Measurements from ENCODE around the gene MERTK.
"Not testable (repeated sequence)": the region's sequence is repeated elsewhere in the genome, so short reads cannot be mapped to it uniquely, and the experiment has no call there.

Gene MERTK

DNA sequence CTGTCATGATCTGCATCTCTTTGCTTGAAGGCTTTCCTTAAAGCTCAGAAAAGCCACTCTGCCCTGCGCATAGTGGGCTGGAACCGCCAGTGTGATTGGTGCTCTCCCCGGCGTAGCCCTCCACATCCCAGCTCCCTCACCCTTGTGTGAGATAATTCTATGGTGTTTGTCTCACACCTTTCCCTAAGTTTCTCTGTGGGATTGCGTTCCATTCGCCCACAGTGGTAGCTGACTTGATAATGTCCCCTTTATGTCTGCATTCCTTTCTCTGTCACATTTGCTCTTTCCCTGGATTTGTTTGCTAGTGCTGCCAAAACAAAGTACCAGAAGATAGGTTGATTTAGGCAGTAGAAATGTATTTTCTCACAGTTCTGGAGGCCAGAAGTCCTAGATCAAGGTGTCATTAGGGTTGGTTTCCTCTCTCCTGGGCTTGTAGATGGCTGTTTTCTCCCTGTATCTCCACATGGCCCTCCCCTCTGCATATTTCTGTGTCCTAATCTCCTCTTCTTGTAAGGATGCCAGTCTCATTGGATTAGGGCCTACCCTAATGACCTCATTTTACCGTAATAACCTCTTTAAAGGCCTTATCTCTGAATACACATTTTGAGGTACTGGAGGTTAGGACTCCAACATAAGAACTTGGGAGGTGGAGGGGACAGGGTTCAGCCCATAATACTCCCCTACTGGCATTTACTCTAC is 149.3 kb downstream of the MERTK start:
- no peak for DNase-seq (ENCODE audit: low read depth)

DNA sequence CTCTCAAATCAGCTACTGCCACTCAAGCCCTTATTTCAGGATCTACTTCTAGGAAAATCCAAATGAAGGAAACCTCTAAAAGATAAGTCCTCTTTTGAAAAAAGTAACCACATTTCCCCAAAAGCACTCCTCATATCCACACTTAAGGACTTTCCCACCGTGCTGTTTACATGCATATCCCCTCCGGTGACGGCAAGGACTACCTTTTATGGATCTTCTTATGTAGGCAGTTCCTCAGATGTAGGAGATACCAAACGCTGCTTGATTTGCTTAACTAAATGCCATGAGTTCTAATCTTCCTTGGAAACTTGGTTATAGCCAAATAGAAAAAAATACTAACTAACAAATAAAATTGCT is 149.8 kb downstream of the MERTK start:
- no peak for DNase-seq (ENCODE audit: low read depth)

- DNase-seq (ENCODE audit: low read depth) = no peak
Measured at GRCh38 chr2:112048887-112049286, 150.5 kb downstream of the MERTK start.

DNA sequence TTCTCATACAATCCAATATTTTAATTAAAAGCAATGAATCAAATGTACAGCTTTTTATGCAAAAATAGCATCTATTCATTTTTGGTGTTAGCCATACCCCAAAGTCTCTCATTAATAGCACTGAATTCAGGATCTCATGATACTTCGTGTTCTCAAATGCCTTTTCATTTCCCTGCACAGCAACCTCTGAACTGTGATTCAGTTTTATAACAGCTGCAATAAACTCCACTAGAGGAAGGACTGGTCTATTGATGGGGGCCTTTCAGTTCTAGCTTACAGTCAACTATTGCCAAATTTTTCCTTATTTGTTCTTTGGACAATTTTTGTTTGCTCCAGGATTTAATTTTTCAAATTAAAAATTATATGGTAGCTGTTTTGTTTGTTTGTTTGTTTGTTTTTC is 151.9 kb downstream of the MERTK start:
- DNase-seq (ENCODE audit: low read depth) = no peak

DNA sequence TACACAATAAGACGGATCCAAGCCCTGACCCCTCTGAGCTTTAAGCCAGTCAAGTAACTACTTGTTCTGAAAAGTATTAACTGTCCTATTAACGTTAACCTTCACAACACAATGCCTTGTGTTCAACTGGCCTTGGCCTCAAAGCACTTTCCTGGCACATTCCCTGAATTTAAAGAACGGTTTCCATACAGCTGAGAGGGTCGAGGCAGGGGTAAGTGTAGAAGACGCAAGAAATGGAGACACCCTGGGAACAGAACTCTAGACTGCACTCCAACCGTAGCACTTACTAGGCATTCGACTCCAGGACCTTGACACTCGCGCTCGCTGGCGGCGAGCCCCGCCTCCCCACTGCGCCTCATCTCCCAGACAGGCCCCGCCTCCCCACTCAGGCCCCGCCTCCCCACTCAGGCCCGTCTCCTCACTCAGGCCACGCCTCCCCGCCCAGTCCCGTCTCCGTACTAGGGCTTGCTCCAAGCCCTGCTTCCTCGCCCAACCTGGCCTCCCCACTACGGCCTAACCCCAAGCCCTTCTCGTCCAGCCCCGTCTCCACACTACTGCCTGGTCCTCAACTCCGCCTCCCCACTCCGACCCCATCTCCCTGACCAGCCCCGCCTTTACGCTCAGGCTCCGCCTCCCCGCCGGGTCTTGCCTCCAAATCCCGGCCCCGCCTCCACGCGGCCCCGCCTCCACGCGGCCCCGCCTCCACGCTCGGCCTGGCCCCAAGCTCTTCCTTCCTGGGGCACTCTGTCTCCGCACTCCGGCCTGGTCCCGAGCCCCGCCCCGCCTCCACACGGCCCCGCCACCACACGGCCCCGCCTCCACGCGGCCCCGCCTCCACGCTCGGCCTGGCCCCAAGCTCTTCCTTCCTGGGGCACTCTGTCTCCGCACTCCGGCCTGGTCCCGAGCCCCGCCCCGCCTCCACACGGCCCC is 155.8 kb downstream of the MERTK start:
- peak; percentile 94 for DNase-seq (ENCODE audit: low read depth)

- peak; percentile 96 for DNase-seq (ENCODE audit: low read depth)
Measured at GRCh38 chr2:112054847-112055729, 156.7 kb downstream of the MERTK start, which contains the start of gene TMEM87B. TSS of gene TMEM87B (plus strand) at chr2:112055269. CDS start at chr2:112055592, 323 bp downstream.

DNA sequence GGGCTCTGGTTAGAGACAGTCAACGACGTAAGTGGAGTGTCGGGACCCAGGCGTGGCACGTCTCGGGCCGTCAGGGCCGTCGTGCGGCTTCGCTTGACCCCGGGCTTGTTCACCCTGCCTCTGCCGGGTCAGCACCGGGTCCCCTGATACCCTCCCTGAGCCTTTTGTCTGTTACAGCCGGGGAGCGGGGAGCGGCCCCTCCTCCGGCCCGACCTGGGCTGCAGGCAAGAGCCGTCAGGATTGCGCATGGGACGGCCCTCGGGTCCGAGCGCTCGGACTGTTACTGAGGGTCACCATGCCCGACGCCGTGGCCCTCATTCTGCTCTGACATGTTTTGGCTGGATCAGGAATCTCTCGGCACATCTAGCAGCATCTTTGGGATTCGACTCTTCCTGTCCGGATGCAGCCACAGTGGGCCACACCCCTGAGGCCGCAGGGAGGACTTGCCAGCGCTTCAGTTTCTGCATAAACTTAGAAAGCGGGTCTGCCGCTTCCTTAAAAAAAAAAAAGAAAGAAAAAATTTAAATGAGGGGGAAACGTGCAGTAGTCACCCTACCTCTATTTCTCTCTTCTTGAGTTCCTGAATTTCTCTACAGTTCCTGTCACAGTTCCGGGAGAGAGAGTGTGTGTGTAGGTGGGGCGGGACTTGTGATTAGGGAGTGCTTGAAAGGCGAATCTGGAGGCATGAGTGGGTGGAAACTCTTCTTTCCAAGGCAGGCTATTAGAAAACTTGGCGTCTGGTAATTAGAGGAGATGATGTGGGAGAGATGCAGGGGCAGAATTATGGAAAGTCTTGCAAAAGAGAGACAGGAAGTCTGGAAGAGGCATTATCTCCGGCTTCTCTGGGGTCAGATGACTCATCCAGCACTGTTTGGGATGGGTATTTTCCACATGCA is 157.6 kb downstream of the MERTK start:
- DNase-seq (ENCODE audit: low read depth) = peak; percentile 14

DNA sequence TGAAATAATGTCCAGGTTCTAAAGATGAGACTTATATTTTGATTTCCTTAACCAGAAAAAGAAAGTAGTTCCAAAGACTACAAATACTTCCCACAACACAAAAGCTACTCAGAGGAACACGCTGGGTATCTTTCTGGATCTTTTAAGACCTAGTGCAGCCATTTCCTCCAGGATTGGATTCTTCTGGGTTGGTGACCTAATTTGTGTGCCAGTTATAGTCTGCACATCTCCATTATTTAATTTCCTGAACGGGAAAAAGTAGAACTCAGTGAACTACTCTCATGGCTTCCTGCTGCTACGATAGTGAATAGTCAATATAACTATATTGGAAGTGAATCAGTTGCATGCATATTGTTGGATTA is 158.2 kb downstream of the MERTK start:
- no peak for DNase-seq (ENCODE audit: low read depth)

DNA sequence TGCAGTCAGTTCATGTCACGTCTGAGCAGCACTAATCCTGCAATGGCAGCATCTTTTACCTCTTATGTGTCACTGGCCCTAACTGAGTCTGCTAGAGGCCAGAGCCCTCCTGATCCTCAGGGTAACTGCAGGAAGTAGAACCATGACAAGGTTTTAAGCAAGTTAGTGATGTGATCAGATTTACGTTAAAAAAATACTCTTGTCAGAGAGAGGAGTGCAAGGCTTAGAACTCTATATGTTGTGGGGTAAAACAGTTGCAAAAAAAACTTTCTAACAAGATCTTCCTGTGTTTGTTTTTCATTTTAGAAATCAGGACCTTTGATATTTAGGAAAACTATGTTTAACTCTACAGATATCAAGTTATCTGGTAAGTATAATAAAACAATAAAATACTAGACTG is 161.3 kb downstream of the MERTK start:
- no peak for DNase-seq (ENCODE audit: low read depth)

DNA sequence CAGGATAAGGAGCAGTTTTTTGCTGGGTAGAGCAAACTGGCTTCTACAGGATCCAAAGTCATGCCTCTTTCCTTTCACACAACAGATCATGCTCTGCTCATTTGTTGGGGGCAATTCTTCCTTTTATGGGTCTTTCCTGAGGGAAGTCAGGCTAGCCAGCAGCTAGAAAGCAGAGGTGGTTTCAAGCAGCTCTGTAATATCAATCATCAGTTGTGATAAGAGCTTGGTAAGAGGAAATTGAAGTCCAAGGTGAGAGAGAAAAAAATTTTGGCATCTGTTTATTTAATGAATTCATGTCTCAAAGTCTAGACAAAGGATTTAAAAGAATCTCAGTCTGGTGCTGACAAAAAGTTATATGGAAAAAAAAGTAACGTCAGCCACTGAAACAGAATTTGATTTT is 162.9 kb downstream of the MERTK start:
- no peak for DNase-seq (ENCODE audit: low read depth)

- DNase-seq (ENCODE audit: low read depth) = no peak
Measured at GRCh38 chr2:112061840-112062239, 163.4 kb downstream of the MERTK start.

DNA sequence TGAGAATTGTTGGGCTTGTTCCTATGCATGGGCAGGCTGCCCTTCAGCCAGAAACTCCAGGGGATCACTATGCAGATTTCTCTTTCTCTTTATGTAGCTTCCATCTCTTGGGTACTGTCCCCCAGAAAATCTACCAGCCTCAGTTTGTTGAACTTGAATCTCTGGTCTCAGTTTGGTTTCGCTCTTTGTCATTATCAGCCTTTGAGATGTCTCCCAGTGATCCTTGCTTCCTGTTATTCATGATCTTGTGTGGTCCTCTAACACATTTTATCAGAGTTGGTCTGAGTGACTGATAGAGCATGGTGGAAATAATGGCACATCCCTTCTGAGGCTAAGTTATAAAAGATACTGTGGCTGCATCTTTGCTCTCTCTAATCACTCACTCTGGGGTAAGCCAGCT is 164.5 kb downstream of the MERTK start:
- DNase-seq (ENCODE audit: low read depth) = no peak

DNA sequence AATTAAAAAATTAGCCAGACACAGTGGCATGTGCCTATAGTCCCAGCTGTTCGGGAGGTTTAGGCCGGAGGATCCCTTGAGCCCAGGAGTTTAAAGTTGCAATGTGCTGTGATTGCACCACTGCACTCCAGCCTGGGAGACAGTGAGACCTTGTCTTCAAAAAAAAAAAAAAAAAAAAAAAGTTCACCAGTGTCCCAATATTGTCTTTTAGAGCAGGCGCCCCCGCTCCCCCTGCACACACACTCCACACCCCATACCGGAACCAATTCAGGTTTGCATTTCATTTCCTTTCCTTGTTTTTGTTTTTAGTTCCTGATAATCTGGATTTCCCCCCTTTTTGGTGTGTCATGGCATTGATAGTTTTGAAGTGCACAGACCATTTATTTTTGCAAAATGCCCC is 167.1 kb downstream of the MERTK start:
- DNase-seq (ENCODE audit: low read depth) = no peak

DNA sequence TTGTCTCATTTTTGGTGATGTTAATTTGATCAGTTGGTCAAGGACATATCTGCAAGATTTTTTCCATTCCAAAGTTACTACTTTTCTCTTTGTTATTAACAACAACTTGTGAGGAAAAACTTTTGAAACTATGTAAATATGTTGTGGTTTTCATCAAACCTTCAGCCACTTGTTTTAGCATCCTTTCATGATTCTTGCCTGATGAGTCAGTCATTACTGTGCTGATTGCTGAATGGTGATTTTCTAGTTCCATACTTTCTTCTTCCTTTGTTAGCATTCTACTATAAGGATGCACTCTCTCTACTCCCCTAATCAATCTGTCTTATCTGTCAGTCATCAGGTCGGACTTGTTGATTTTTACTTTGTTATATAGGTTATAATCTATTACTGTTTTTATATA is 167.6 kb downstream of the MERTK start:
- DNase-seq (ENCODE audit: low read depth) = no peak

GRCh38 chr2:112069794-112070193 is 171.4 kb downstream of the MERTK start:
- not testable (repeated sequence) for DNase-seq (ENCODE audit: low read depth)

GRCh38 chr2:112073875-112074274 is 175.5 kb downstream of the MERTK start:
- no peak for DNase-seq (ENCODE audit: low read depth)

GRCh38 chr2:112074506-112074905 is 176.1 kb downstream of the MERTK start:
- DNase-seq (ENCODE audit: low read depth) = no peak

DNA sequence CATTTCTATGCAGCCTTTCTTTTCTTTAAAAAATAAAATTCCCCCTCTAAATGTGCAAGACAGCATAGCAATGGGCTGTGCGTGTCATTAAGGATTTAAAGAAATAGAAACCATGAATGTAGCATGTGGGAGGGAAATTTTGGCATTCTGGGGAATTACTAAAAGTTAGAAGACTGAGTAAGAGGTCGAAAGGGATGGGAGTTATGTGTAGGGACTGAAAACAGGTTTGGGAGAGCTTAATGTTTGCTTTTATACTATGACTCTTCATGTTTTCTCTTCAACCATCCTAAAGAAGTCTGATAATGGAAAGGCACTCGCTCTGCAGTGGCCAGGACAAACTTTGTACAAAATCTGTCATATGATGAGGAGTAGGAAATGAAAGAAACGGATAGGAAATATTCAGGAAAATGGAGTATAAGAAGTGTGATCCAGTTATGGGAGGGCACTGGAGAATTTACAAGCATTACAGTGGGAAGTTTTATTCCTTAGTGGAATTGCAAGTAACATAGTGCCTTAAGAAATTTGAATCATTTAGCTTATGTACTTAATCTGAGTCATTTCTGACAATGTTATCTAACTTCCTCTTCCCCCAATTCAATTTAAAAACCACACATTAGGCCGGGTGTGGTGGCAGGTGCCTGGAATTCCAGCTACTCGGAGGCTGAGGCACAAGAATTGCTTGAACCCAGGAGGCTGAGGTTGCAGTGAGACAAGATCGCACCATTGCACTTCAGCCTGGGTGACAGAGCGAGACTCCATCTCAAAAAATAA is 177.3 kb downstream of the MERTK start:
- DNase-seq (ENCODE audit: low read depth) = no peak

- DNase-seq (ENCODE audit: low read depth) = no peak
Measured at GRCh38 chr2:112077814-112078213, 179.4 kb downstream of the MERTK start.

All from stimulated activated CD8-positive, alpha-beta memory T cell treated with anti-CD3 and anti-CD28 coated beads, Interleukin-12 subunit alpha, Interleukin-12 subunit beta, amount 100 ng/mL, for 4 hours (primary cell).